IMR-90 (cell line): Measurements from ENCODE around the gene ZNF445. TPM values are rescaled to one million over a fixed set of nuclear protein-coding genes. Genes with fewer than 3 reads are reported as not detected.

Source experiments
- ATAC-seq: fragments of 200-7000 bp; cut with Tn5 transposase; 2 replicates; pipeline ENCODE4 v1.9.1; 2020; ENCODE audit warnings: low read depth, mild to moderate bottlenecking, moderate library complexity
- BruUV-seq: library from RNA; stranded (reverse); fragments of 400-500 nt; replicated peaks from 2 replicates; lab custom pipeline; 2021; lab: Mats Ljungman, UMichigan
- CTCF ChIA-PET: fragments of 300-600 bp; formaldehyde crosslinking; extraction: SDS; loops from one replicate; lab custom pipeline; 2021; ENCODE audit warnings: antibody characterized with exemption; lab: Yijun Ruan, JAX
- POLR2A ChIA-PET: fragments of 300-600 bp; sonication (Branson Sonifier 250); formaldehyde crosslinking; loops from one replicate; lab custom pipeline; 2022; ENCODE audit warnings: antibody characterized with exemption; ENCODE audit not compliant: unreplicated experiment; lab: Charles Lee
- DNase-seq: peaks from one replicate; pipeline ENCODE4 v3.0.0; 2013
- H2AFZ ChIP-seq: replicated peaks from 2 replicates; pipeline ENCODE3; 2013; ENCODE audit warnings: low read length, mild to moderate bottlenecking; ENCODE audit not compliant: poor library complexity
- H2AK5ac ChIP-seq: 2 replicates; pipeline ENCODE4 v1.6.1; 2013; ENCODE audit warnings: low read depth, low read length, inconsistent platforms
- H2AK9ac ChIP-seq: replicated peaks from 2 replicates; pipeline ENCODE3; 2013; ENCODE audit warnings: mild to moderate bottlenecking, low read depth, low read length, moderate library complexity; ENCODE audit not compliant: poor library complexity
- H2BK120ac ChIP-seq: 2 replicates; pipeline ENCODE4 v1.6.1; 2013; ENCODE audit warnings: low read depth, low read length, inconsistent platforms
- H2BK15ac ChIP-seq: 3 replicates; pipeline ENCODE4 v1.6.1; 2013; ENCODE audit warnings: low read depth, low read length, inconsistent platforms
- H2BK20ac ChIP-seq: 2 replicates; pipeline ENCODE4 v1.6.1; 2013; ENCODE audit warnings: low read depth, mild to moderate bottlenecking, inconsistent platforms, low read length, moderate library complexity
- H2BK5ac ChIP-seq: 2 replicates; pipeline ENCODE4 v1.6.1; 2013; ENCODE audit warnings: mild to moderate bottlenecking, low read depth, low read length, inconsistent platforms; ENCODE audit not compliant: poor library complexity, severe bottlenecking
- H3K14ac ChIP-seq: replicated peaks from 2 replicates; pipeline ENCODE4 v1.6.1; 2013; ENCODE audit warnings: low read depth, low read length, inconsistent platforms
- H3K18ac ChIP-seq: 2 replicates; pipeline ENCODE4 v1.6.1; 2013; ENCODE audit warnings: low read depth, low read length, control low read depth
- H3K23ac ChIP-seq: 2 replicates; pipeline ENCODE4 v1.6.1; 2013; ENCODE audit warnings: low read depth, low read length, inconsistent platforms
- H3K27ac ChIP-seq: 2 replicates; pipeline ENCODE4 v1.5.1; 2013; ENCODE audit warnings: mild to moderate bottlenecking, control low read depth, low read length; ENCODE audit not compliant: insufficient read depth
- H3K27me3 ChIP-seq: 2 replicates; pipeline ENCODE4 v1.6.1; 2013; ENCODE audit warnings: low read length; ENCODE audit not compliant: control insufficient read depth, insufficient read depth
- H3K36me3 ChIP-seq: 2 replicates; pipeline ENCODE4 v1.6.1; 2013; ENCODE audit warnings: low read length, mixed read lengths; ENCODE audit not compliant: control insufficient read depth, insufficient read depth
- H3K4ac ChIP-seq: 2 replicates; pipeline ENCODE4 v1.6.1; 2013; ENCODE audit warnings: low read depth, low read length, inconsistent platforms
- H3K4me1 ChIP-seq: 2 replicates; pipeline ENCODE4 v1.6.1; 2013; ENCODE audit warnings: low read length, mixed read lengths; ENCODE audit not compliant: control insufficient read depth, insufficient read depth
- H3K4me2 ChIP-seq: 2 replicates; pipeline ENCODE4 v1.6.1; 2013; ENCODE audit warnings: low read depth, mild to moderate bottlenecking, control low read depth, low read length, moderate library complexity
- H3K4me3 ChIP-seq: 2 replicates; pipeline ENCODE4 v1.5.1; 2013; ENCODE audit warnings: low read depth, mild to moderate bottlenecking, control low read depth, low read length, moderate library complexity; ENCODE audit not compliant: insufficient read depth
- H3K56ac ChIP-seq: 2 replicates; pipeline ENCODE4 v1.6.1; 2013; ENCODE audit warnings: low read length, inconsistent platforms; ENCODE audit not compliant: insufficient read depth; ENCODE audit errors: extremely low read depth
- H3K79me1 ChIP-seq, 2 experiments: 2 replicates each; pipeline ENCODE4 v1.6.1; 2013; ENCODE audit warnings: low read length in 2 of 2, inconsistent platforms in 1 of 2, low read depth in 1 of 2
- H3K9ac ChIP-seq: 2 replicates; pipeline ENCODE4 v1.6.1; 2013; ENCODE audit warnings: low read depth, low read length, control low read depth
- H3K9me1 ChIP-seq: 2 replicates; pipeline ENCODE4 v1.6.1; 2013; ENCODE audit warnings: low read length, inconsistent platforms; ENCODE audit not compliant: insufficient read depth
- H3K9me3 ChIP-seq: 2 replicates; pipeline ENCODE4 v1.6.1; 2013; ENCODE audit warnings: low read length; ENCODE audit not compliant: control insufficient read depth, insufficient read depth
- H4K20me1 ChIP-seq: 2 replicates; pipeline ENCODE4 v1.6.1; 2013; ENCODE audit warnings: low read length, inconsistent platforms; ENCODE audit not compliant: insufficient read depth
- H4K5ac ChIP-seq: 2 replicates; pipeline ENCODE4 v1.6.1; 2013; ENCODE audit warnings: mild to moderate bottlenecking, low read depth, low read length, control low read depth
- H4K8ac ChIP-seq, 2 experiments: 2 replicates each; pipeline ENCODE4 v1.6.1; 2013; ENCODE audit warnings: low read depth in 2 of 2, low read length in 2 of 2, control low read depth in 1 of 2, inconsistent platforms in 1 of 2
- H4K91ac ChIP-seq: 2 replicates; pipeline ENCODE4 v1.6.1; 2013; ENCODE audit warnings: low read depth, low read length, inconsistent platforms; ENCODE audit not compliant: insufficient read depth
- BHLHE40 ChIP-seq: fragments of 150-350 bp; IDR thresholded peaks from 2 replicates; pipeline ENCODE4 v1.6.1; 2016; ENCODE audit warnings: mild to moderate bottlenecking, low read depth, low read length
- CEBPB ChIP-seq: IDR thresholded peaks from 2 replicates; pipeline ENCODE4 v1.6.1; 2012; ENCODE audit warnings: low read depth, low read length, improper control_type of control experiment
- CHD1 ChIP-seq: IDR thresholded peaks from 2 replicates; pipeline ENCODE4 v1.6.1; 2012; ENCODE audit warnings: low read depth, low read length, improper control_type of control experiment
- CTCF ChIP-seq: conservative IDR thresholded peaks from 2 replicates; pipeline ENCODE4 v1.5.1; 2012; ENCODE audit warnings: mild to moderate bottlenecking, low read depth, low read length, improper control_type of control experiment
- FOS ChIP-seq: fragments of 150-350 bp; IDR thresholded peaks from 2 replicates; pipeline ENCODE4 v1.6.1; 2016; ENCODE audit warnings: low read depth, low read length
- MAFK ChIP-seq: IDR thresholded peaks from 2 replicates; pipeline ENCODE4 v1.6.1; 2012; ENCODE audit warnings: low read depth, low read length, improper control_type of control experiment
- MAZ ChIP-seq: IDR thresholded peaks from 2 replicates; pipeline ENCODE4 v1.6.1; 2012; ENCODE audit warnings: low read depth, mild to moderate bottlenecking, low read length, improper control_type of control experiment, moderate library complexity, borderline replicate concordance
- MXI1 ChIP-seq: IDR thresholded peaks from 2 replicates; pipeline ENCODE4 v1.6.1; 2012; ENCODE audit warnings: low read depth, mild to moderate bottlenecking, low read length, moderate library complexity, borderline replicate concordance
- NFE2L2 ChIP-seq: fragments of 150-350 bp; IDR thresholded peaks from 2 replicates; pipeline ENCODE4 v1.6.1; 2016; ENCODE audit warnings: low read depth, mild to moderate bottlenecking, low read length
- RAD21 ChIP-seq: IDR thresholded peaks from 2 replicates; pipeline ENCODE4 v1.6.1; 2012; ENCODE audit warnings: low read length, improper control_type of control experiment
- RCOR1 ChIP-seq: IDR thresholded peaks from 2 replicates; pipeline ENCODE4 v1.6.1; 2012; ENCODE audit warnings: mild to moderate bottlenecking, low read length, improper control_type of control experiment; ENCODE audit not compliant: insufficient replicate concordance
- RFX5 ChIP-seq: IDR thresholded peaks from 2 replicates; pipeline ENCODE4 v1.8.0; 2012; ENCODE audit warnings: low read depth, mild to moderate bottlenecking, low read length, moderate library complexity
- SMC3 ChIP-seq: fragments of 150-350 bp; IDR thresholded peaks from 2 replicates; pipeline ENCODE4 v1.6.1; 2016; ENCODE audit warnings: low read depth, mild to moderate bottlenecking, antibody characterized with exemption, low read length, moderate library complexity
- USF2 ChIP-seq: fragments of 150-350 bp; IDR thresholded peaks from 2 replicates; pipeline ENCODE4 v1.6.1; 2017; ENCODE audit warnings: mild to moderate bottlenecking, antibody characterized with exemption, low read length, low read depth
- WGBS, 2 experiments: methylation state at CpG; one replicate each; pipeline versions ENCODE4 v1.1.5 to v1.1.7; 2013; ENCODE audit warnings: missing lambda C conversion rate in 2 of 2; ENCODE audit not compliant: insufficient read length in 1 of 2; ENCODE audit errors: extremely low coverage in 2 of 2; 5-methylcytosine and 5-hydroxymethylcytosine counted together
- dilution Hi-C: fragments of 300-500 bp; cut with HindIII; formaldehyde crosslinking; loops from one replicate; pipeline ENCODE4 v1.14.3; 2018; ENCODE audit warnings: low sequenced_read_pairs; ENCODE audit not compliant: unreplicated experiment
- in situ Hi-C: fragments of 300-500 bp; cut with MboI; formaldehyde crosslinking; loops from 3 replicates; pipeline ENCODE4 v1.14.3; 2019; ENCODE audit warnings: low sequenced_read_pairs, inconsistent platforms, mixed read lengths
- intact Hi-C: fragments of 100-400 bp; cut with micrococcal nuclease; formaldehyde crosslinking; loops from 2 replicates; pipeline ENCODE4 v1.10.0; 2022
- polyA plus RNA-seq, 3 experiments: library from polyadenylated mRNA; depleted of rRNA; stranded (reverse); fragments of >200 nt; gene quantifications; 2 replicates each; pipeline ENCODE4 v1.2.3, GENCODE V29; 2012; ENCODE audit warnings: low replicate concordance in 1 of 3
- total RNA-seq: library from RNA; depleted of rRNA; stranded (reverse); fragments of >200 nt; gene quantifications from 2 replicates; pipeline ENCODE4 v1.2.3, GENCODE V29; 2012

ZNF445 gene
- total and polyA plus RNA-seq, 2 of the 4 experiments (the other 2 are of a cell fraction), result 3.3 to 6.3 TPM

- TF ChIP-seq BHLHE40, result no peak
Measured at GRCh38 chr3:44415421-44415820, 62.0 kb downstream of the ZNF445 start (continued).

- no peak overlapping the region for H2BK120ac ChIP-seq
- ChIA-PET POLR2A (no interaction called here), CTCF (no interaction called here)
- intact Hi-C loops, result no loop called here
- H2AFZ ChIP-seq, result peak overlapping the region; percentile 14
- 72% methylated on average over 5 of the region's 11 CpGs; no CpG with 5 or more reads in 1 of the 2 experiments for WGBS, 2 experiments
- no peaks in the 10 kb centered on the region for H4K20me1 ChIP-seq
- no peak overlapping the region for H2AK5ac ChIP-seq
- no peak overlapping the region for H3K4me3 ChIP-seq
- BruUV-seq, result no TSS peak
- no peak overlapping the region for H4K91ac ChIP-seq
- H4K8ac ChIP-seq, result no peak overlapping the region
- no peak for DNase-seq
- no peak overlapping the region for H3K27ac ChIP-seq
- no peaks in the 10 kb centered on the region; the same call in 1 of the 2 replicates for H3K27me3 ChIP-seq
- H2BK15ac ChIP-seq, result no peak overlapping the region
- 0 out of 2 replicates have a peak, but pooled peaks cover 5% of the 10 kb centered on the region for H3K9me1 ChIP-seq
- H3K9me3 ChIP-seq, result no peaks in the 10 kb centered on the region
- no peak overlapping the region for H3K9ac ChIP-seq
- H3K18ac ChIP-seq, result no peak overlapping the region
- H4K5ac ChIP-seq, result no peak overlapping the region
- no peak for ATAC-seq
- in situ Hi-C loops, result no loop called here
- H3K79me1 ChIP-seq, result no peaks in the 10 kb centered on the region
- H2AK9ac ChIP-seq, result no peak overlapping the region
- dilution Hi-C loops, result no loop called here
- H3K4me2 ChIP-seq, result no peak overlapping the region
- no peaks in the 10 kb centered on the region for H3K4me1 ChIP-seq
- H2BK5ac ChIP-seq, result no peak overlapping the region
- no peak overlapping the region for H3K4ac ChIP-seq
- no peak overlapping the region for H3K14ac ChIP-seq
- no peak overlapping the region for H3K56ac ChIP-seq
- no peak overlapping the region for H2BK20ac ChIP-seq
- no peaks in the 10 kb centered on the region for H3K36me3 ChIP-seq
- H3K23ac ChIP-seq, result no peak overlapping the region
- no peak for TF ChIP-seq SMC3
- no peak for TF ChIP-seq USF2
- no peak for TF ChIP-seq MAZ
- TF ChIP-seq MXI1, result no peak
- no peak for TF ChIP-seq BHLHE40
- TF ChIP-seq CHD1, result no peak
- no peak for TF ChIP-seq CEBPB
- TF ChIP-seq RCOR1, result no peak
- TF ChIP-seq MAFK, result no peak
- TF ChIP-seq RAD21, result no peak
- TF ChIP-seq CTCF, result no peak
- no peak for TF ChIP-seq FOS
- no peak for TF ChIP-seq NFE2L2
- TF ChIP-seq RFX5, result no peak
Measured at GRCh38 chr3:44414517-44415090, 62.9 kb downstream of the ZNF445 start.
